Thyroid gland (tissue), 4 donors: ENCODE results near the gene CCDC51.

Source experiments
- CTCF ChIP-seq, 6 experiments: fragments of 200-600 bp in 3 of 6; fragments of 450-650 bp in 3 of 6; sonication (generic) in 3 of 6; IDR thresholded peaks; one replicate each; pipeline ENCODE4 v1.5.1; 2016 to 2019; ENCODE audit warnings: antibody characterized with exemption in 6 of 6, mild to moderate bottlenecking in 2 of 6, inconsistent platforms in 1 of 6, moderate library complexity in 1 of 6
- POLR2A ChIP-seq, 2 donors: fragments of 450-650 bp; IDR thresholded peaks; one replicate each; pipeline ENCODE4 v1.6.1; 2017; ENCODE audit warnings: antibody characterized with exemption in 2 of 2, mild to moderate bottlenecking in 2 of 2, moderate library complexity in 1 of 2

- TF ChIP-seq POLR2A (IDR thresholded peaks at IDR 0.05): no peak
- TF ChIP-seq CTCF (IDR thresholded peaks at IDR 0.05): no peak
Measured at GRCh38 chr3:48394391-48394790, 45.5 kb downstream of the CCDC51 start.
